GM12801 (cell line): Measurements from ENCODE around the gene BARX1.

Source experiments
- TF ChIP-seq, protein P1 (sequence below): IDR thresholded peaks from one replicate; pipeline ENCODE4 v1.5.1; 2011; ENCODE audit warnings: control low read depth; ENCODE audit not compliant: insufficient read length; ENCODE audit errors: extremely low read depth

BARX1 gene

DNA sequence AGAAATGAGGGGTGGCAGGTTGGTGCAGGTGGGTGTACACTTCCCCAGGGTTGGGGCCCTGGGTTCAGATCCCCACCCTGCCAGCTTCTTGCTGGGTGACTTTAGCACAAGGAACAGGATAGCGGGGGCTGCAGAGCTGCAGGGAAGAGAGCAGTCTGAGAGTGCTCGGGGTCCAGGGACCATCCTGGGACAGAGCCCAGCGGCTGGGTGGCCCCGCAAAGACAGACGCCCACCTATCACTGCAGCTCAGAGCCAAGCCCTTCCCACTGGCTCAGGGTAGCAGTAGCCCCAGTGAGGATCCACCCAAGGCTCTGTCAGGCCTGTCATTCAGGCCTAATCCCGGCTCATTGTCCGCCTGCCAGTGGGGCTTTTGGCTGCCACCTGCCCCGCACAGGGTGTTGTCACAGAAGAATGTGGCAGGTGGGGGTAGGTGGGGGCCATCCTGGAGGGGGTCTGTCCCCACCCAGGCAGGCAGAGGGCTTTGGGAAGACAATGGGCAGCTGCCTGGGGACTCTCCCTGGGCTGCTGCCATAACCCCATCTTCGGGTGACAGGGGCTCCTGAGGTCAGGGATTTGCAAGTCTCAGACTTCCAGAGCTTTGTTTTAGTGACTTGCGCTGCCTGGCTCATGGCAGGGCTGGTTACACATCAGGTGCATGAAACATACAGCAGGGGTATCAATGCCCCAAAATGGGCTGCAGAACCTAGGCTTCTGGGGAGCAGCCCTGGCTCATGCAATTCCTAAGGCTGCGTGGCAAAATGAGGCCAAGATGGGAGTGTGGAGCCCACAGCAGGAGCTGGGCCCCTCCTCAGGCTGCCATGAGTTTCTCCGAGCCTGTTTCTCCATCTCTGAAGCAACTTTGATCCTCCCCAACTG lies 52.1 kb downstream of the BARX1 start:
- TF ChIP-seq, protein P1, sequence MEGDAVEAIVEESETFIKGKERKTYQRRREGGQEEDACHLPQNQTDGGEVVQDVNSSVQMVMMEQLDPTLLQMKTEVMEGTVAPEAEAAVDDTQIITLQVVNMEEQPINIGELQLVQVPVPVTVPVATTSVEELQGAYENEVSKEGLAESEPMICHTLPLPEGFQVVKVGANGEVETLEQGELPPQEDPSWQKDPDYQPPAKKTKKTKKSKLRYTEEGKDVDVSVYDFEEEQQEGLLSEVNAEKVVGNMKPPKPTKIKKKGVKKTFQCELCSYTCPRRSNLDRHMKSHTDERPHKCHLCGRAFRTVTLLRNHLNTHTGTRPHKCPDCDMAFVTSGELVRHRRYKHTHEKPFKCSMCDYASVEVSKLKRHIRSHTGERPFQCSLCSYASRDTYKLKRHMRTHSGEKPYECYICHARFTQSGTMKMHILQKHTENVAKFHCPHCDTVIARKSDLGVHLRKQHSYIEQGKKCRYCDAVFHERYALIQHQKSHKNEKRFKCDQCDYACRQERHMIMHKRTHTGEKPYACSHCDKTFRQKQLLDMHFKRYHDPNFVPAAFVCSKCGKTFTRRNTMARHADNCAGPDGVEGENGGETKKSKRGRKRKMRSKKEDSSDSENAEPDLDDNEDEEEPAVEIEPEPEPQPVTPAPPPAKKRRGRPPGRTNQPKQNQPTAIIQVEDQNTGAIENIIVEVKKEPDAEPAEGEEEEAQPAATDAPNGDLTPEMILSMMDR, result no peak

DNA sequence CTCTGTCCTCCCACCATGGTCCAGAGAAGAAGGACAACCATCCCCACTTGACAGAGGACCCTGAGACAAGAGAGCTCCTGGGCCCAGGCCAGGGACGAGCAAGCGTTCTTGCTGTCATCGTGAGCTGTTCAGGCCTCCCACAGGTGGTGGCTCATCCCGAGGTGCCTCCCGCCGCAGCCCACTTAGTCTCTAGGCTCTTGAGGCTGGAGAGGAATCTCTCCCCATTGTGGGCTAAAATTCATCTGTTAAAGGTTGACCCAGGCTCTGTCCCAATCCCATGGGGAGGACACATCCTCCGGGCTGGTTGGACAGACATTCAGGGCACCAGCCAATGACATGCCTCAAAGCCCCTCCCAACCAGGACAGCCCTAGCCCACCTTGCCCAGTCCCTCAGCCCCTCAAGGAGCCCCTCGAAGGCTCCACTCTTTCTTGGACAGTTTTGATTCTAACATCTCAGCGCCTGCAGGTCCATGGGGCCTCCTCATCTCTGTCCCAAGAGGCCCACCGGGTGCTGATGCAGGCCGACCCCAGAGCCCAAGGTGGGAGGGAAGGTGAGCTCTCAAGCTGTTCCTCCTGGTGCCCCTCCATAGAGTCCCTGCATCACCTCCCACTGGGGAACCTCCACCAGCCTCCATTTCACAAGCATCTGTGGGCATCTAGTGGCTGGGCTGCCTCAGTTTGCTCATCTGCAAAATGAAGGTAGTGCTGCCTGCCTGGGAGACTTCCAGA lies 52.9 kb downstream of the BARX1 start:
- TF ChIP-seq, protein P1, result no peak
